DMS153 treated with DMSO at 0.1 percent for 48 hours (cell line): ENCODE measurements around the gene GRB2.
"Not testable (repeated sequence)": the region's sequence is repeated elsewhere in the genome, so short reads cannot be mapped to it uniquely, and the experiment has no call there.

ENCODE experiments used
- DNase-seq: peaks from one replicate; lab custom pipeline; 2025; ENCODE audit not compliant: unreplicated experiment; lab: John Stamatoyannopoulos, UW

The GRB2 gene

DNA sequence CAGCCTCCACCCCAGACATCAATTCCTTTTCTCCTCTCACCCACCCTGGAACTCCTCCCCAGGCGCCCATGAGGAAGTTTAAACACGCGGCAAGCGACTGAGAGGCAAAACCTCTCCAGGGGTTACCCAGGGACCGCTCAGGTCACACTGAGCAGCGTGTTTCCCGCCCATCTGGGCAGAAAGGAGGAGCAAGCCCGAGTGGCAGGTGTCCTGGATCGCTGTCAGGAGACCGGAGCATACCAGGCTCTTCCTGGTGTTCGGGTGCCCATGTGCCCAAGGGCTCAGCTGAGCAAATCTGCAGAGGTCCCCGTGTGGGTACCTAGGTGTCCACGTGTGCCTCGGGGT, 116.7 kb downstream of the GRB2 start:
- peak; percentile 55 for DNase-seq

DNA sequence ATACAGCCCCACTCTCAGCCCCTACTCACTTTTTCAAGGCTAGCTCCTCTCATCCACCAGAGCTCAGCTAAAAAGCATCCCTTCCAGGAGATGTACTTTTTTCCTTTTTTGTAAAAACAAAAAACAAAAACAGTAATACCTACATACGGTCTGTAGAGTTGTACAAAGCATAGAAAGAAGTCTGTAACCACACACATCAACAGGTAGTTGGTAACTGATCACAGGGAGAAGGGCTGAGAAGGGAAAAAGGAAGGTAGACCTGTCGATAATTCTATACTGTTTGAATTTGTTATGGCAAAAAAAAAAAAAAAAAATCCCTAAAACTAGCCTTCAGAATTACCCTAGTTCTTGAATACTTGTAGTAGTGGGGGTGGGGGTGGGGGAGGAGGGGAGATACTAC, 117.1 kb downstream of the GRB2 start:
- no peak for DNase-seq

GRCh38 chr17:75287221-75287620, 118.3 kb downstream of the GRB2 start:
- DNase-seq: no peak

DNA sequence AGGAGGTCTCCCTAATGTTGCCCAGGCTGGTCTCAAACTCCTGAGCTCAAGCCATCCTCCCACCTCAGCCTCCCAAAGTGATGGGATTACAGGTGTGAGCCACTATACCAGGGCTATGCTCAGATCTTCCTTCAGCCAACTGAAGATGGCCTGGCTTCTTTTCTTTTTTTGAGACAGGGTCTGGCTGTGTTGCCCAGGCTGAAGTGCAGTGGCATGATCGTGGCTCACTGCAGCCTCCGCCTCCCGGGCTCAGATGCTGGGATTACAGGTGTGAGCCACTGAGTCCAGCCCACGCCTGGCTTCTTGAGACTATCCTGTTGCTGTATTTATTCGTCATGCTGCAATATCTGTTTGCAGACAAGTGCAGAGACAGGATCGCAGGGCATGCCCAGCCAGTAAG, 120.4 kb downstream of the GRB2 start:
- DNase-seq: no peak

DNA sequence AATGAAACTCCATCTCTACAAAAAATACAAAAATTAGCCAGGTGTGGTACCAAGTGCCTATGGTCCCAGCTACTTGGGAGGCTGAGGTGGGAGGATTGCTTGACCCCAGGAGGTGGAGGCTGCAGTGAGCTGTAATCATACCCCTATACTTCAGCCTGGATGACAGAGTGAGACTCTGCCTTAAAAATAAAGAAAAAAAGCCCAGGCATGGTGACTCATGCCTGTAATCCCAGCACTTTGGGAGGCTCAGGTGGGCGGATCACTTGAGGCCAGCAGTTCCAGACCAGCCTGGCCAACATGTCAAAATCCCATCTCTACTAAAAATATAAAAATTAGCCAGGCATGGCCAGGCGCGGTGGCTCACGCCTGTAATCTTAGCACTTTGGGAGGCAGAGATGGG, 125.3 kb downstream of the GRB2 start:
- DNase-seq: not testable (repeated sequence)

DNA sequence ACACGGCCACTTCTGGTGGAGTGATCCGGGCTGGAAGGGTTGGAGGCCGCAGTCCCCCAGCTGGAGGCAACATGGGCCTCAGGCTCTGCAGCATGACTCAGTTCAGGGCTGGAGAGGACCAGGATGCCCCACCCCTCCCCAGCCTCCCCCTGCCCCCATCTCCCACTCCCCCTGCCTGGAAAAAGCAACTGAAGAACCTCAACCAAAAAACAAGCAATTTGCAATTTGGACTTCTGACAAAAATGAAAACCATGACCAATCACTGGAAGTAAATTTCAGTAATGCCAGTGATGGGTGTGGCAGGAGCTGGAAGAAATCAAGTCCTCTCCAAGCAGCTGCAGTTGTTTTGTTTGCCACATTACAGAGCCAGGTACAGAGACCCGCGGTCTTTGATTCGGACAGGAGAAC, 127.8 kb downstream of the GRB2 start:
- no peak for DNase-seq

DNA sequence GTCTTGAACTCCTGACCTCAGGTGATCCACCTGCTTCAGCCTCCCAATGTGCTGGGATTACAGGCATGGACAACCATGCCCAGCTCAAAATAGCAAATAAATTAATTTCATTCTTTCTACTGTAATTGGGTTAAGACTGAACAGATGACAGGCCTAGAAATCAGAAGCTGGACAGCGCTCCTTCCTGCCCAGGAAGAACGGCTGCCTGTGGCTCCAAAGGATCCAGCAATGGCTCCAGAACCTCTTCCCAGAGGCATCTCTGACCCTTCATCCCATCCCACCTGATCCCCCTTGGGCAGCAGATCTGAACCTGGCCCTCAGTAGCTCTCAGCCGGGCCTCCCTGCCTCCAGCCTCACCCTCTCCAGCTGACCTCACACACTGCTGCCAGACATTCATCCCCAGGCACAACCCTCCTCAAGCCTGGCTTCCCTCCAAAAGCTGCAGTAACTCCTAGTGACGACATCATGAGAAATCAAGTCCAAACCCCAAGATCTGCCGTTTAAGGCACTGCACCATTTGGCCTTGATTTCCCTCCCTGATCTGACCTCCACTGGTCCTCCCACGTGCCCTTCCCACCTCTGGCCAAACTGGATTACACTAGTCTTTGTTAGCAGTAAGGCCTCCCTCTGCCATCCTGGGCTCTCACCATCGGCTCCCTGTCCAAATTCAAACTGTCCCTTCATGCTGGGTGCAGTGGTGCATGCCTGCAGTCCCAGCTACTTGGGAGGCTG, 131.3 kb downstream of the GRB2 start:
- DNase-seq: no peak

- DNase-seq: no peak
These were observed 132.7 kb downstream of the GRB2 start for GRCh38 chr17:75272848-75273184.

DNA sequence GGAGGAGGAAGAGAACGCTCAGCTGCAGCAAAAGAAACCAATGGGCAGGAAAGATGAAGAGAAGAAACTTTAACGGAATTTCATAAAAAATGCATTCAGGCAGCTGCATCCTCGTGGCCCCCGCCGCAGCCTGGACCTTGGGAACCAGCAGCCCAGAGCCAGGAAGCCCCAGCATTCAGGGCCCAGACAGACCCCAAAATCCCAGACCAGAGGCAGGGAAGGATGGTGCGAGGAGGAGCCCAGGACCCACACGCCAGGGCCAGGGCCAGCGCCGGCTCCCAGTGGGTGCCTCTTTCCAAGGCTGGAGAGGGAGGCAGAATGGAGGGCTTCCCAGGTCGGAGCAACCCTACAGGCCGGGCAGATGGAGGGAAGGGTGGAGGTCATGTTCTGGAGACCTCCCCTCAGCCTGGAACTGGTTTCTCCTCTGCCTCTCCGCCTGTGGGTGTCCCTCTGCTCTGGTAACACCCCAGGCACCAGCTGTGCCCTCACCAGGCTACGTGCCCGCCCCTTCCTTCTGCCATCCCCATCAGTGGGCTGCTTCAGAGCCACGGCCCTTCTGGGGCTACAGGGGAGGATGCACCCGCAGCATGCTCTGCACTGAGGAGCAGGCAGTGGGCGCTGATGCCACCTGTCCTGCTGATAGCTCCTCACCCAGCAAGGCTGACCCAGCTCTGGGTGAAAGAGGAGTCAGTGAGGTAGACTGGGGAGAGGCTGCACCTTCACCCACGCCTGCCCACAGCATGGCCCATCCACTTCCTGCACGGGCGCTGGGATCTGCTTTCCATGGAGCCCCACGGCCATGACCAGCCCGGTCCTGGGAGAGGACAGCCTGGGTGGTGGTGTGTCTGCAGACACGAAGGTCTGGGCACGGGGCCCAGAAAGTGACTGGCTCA, 133.3 kb downstream of the GRB2 start:
- no peak for DNase-seq

GRCh38 chr17:75271233-75271954, 134.1 kb downstream of the GRB2 start:
- peak; percentile 58 for DNase-seq

DNA sequence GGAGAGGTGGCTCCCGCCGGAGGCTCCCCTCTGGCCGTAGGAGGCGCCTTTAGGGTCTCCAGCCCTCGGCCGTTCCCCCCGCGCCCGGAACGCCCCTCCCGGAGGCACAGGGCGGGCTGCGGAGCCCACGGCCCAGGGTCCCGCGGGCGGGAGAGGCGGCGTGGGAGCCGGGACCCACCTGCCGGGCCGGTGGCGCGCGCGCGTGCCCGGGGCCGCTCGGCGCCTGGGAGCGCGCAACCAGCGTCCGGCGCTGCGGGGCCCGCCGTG, 134.6 kb downstream of the GRB2 start, which contains the start of gene MIF4GD:
MIF4GD (minus strand) TSS at position 266 of the 267 bp plus-strand sequence. CDS start 1,036 bp downstream, outside the sequence.
- no peak for DNase-seq

DNA sequence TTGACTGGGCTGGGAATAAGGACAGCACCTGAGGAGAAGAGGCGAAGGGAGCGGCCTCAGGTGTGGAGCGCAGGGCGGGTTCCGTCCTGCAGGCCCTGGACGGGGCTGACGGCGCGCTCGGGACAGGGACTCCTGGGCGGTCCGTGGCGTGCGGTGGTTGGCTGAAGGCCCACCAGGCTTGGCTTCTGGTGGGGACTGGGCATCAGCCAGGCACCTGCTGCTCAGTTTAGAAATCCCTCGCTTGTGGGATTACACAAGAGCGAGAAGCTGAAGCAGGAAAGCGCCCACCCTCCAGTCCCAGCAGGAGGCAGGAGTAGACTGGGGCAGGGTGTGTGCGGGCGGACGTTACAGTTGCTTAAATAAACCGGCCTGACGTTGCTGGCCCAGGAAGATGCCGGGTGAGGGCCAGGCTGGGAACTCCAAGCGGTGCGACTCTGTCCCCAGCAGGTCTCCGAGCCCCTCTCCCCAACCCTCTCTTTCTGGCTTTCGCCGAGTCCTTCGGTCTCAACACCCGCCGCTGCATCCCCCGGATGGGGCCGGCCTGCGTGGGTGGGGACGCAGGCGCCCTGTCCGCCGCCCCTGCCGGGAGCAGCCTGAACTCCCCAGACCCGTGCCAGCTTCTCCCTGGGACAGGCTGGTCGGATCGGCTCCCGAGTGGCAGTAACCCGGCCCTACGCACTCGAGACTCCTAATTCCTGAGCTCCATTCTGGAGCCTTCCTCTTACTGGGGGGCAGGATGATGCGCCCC, 135.1 kb downstream of the GRB2 start:
- DNase-seq: peak; percentile 61

DNA sequence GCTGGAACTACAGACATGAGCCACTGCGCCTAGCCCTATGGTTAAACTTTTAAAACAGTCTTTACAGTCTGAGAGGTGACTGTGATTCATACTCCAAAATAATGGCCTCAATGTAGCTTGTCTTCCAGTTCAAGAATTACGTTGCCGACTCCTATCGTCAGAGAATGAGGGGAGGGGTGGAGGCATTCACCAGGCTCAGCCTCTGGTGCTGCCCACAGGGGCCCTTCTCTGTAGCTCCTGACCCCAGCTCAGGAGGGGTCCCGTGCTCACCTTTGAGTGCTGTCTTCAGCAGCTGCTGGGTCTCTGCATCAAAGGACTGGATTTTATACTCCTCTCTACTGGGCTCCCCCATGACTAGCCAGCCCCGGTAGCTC, 135.6 kb downstream of the GRB2 start:
- no peak for DNase-seq
